IMR-90 (cell line): ENCODE results near the gene ERC2.

Experiments
- CHD1 ChIP-seq: IDR thresholded peaks from 2 replicates; pipeline ENCODE4 v1.6.1; 2012; ENCODE audit warnings: low read depth, low read length, improper control_type of control experiment
- POLR2A ChIP-seq: IDR thresholded peaks from 2 replicates; pipeline ENCODE4 v1.6.1; 2012; ENCODE audit warnings: mild to moderate bottlenecking, low read depth, low read length
- RAD21 ChIP-seq: IDR thresholded peaks from 2 replicates; pipeline ENCODE4 v1.6.1; 2012; ENCODE audit warnings: low read length, improper control_type of control experiment
- TF ChIP-seq, protein P1 (sequence below): conservative IDR thresholded peaks from 2 replicates; pipeline ENCODE4 v1.5.1; 2012; ENCODE audit warnings: mild to moderate bottlenecking, low read depth, low read length, improper control_type of control experiment

DNA sequence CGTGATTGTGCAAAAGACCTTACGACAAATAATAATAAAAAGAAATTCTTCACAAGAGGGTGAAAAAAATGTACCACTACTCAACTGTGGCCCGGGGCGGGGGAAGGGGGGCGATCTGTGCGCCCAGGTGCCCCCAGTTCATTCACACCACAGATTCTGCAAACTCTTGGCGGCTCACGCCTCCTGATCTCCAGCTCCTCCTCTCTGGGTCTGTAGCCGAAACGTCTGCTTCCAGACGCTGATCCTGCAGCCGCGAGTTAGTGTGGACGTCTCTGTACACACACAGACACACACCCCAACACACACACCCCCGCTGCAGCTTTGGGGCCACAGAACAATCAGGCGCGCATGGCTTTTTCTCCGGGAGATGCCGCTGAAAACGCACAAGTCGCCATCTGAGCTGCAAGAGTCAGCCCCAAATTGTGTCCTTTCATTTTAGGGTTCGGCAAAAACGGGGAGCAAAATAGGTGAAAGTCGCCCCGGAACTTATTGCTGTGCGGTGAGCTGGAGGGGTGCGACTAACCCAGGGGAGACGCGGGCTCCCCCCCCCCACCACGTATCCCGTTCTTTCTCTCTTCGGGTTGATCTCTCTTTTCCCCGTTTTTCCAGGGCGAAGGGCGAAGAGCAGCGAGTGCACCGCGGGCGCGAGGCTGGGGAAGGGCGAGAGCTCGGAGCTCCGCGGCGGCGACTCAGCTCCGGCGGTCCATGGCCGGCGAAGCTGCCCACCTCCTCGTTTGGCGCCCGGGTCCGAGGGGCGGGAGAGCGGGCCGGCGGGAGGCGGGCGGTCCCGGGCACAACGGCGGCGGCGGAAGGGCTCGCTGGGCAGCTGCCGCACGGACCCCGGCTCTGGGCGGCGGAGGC is 980.7 kb downstream of the ERC2 start:
- TF ChIP-seq, protein P1, sequence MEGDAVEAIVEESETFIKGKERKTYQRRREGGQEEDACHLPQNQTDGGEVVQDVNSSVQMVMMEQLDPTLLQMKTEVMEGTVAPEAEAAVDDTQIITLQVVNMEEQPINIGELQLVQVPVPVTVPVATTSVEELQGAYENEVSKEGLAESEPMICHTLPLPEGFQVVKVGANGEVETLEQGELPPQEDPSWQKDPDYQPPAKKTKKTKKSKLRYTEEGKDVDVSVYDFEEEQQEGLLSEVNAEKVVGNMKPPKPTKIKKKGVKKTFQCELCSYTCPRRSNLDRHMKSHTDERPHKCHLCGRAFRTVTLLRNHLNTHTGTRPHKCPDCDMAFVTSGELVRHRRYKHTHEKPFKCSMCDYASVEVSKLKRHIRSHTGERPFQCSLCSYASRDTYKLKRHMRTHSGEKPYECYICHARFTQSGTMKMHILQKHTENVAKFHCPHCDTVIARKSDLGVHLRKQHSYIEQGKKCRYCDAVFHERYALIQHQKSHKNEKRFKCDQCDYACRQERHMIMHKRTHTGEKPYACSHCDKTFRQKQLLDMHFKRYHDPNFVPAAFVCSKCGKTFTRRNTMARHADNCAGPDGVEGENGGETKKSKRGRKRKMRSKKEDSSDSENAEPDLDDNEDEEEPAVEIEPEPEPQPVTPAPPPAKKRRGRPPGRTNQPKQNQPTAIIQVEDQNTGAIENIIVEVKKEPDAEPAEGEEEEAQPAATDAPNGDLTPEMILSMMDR, result no peak
- TF ChIP-seq RAD21 (no peak; the same call in 1 of the 2 replicates), POLR2A (no peak; the same call in 1 of the 2 replicates), CHD1 (no peak; the same call in 1 of the 2 replicates)
